Caco-2 (cell line): ENCODE measurements around the gene RANBP17. TPM values are rescaled to one million over a fixed set of nuclear protein-coding genes. Genes with fewer than 3 reads are reported as not detected.

Experiments
- BruUV-seq: library from RNA; stranded (reverse); fragments of 400-500 nt; replicated peaks from 2 replicates; lab custom pipeline; 2021; lab: Mats Ljungman, UMichigan
- CTCF ChIA-PET: fragments of 300-600 bp; sonication (Branson Sonifier 250); formaldehyde crosslinking; loops from one replicate; lab custom pipeline; 2022; ENCODE audit warnings: antibody characterized with exemption; lab: Charles Lee
- POLR2A ChIA-PET: fragments of 300-600 bp; sonication (Branson Sonifier 250); formaldehyde crosslinking; loops from one replicate; lab custom pipeline; 2022; ENCODE audit warnings: antibody characterized with exemption; lab: Charles Lee
- DNase-seq, 2 experiments: peaks; one replicate each; pipeline versions ENCODE4 v3.0.0 to v3.0.0-alpha.2; 2020 to 2022
- H3K27me3 ChIP-seq: replicated peaks from 2 replicates; pipeline ENCODE4 v1.6.0; 2011; ENCODE audit warnings: low read length; ENCODE audit not compliant: control insufficient read depth, insufficient read depth
- H3K36me3 ChIP-seq: 2 replicates; pipeline ENCODE4 v1.5.1; 2011; ENCODE audit warnings: low read length; ENCODE audit not compliant: control insufficient read depth, insufficient read depth
- H3K4me1 ChIP-seq: fragments of 250-450 bp; sonication (Bioruptor Pico); 2 replicates; pipeline ENCODE4 v1.5.1; 2020; ENCODE audit warnings: mild to moderate bottlenecking
- H3K4me3 ChIP-seq: 2 replicates; pipeline ENCODE4 v1.5.1; 2011; ENCODE audit warnings: low read depth, mild to moderate bottlenecking, control low read depth, low read length
- H3K9me3 ChIP-seq: fragments of 250-450 bp; sonication (Bioruptor Pico); 2 replicates; pipeline ENCODE4 v1.5.1; 2020; ENCODE audit warnings: mild to moderate bottlenecking, moderate library complexity
- H3K27ac Mint-ChIP-seq: one replicate; pipeline ENCODE4 v1.8.0; 2022; ENCODE audit warnings: mixed read lengths; ENCODE audit not compliant: unreplicated experiment
- H3K27me3 Mint-ChIP-seq: one replicate; pipeline ENCODE4 v1.8.0; 2022; ENCODE audit warnings: mixed read lengths; ENCODE audit not compliant: insufficient read depth, unreplicated experiment
- H3K36me3 Mint-ChIP-seq: one replicate; pipeline ENCODE4 v1.8.0; 2022; ENCODE audit warnings: mild to moderate bottlenecking, mixed read lengths; ENCODE audit not compliant: insufficient read depth, unreplicated experiment
- H3K4me1 Mint-ChIP-seq: one replicate; pipeline ENCODE4 v1.8.0; 2022; ENCODE audit warnings: low read depth, mixed read lengths; ENCODE audit not compliant: unreplicated experiment
- H3K4me3 Mint-ChIP-seq: one replicate; pipeline ENCODE4 v1.8.0; 2022; ENCODE audit warnings: mild to moderate bottlenecking, moderate library complexity, mixed read lengths; ENCODE audit not compliant: unreplicated experiment
- H3K9me3 Mint-ChIP-seq: one replicate; pipeline ENCODE4 v1.8.0; 2022; ENCODE audit warnings: mixed read lengths; ENCODE audit not compliant: unreplicated experiment
- CTCF ChIP-seq, 2 experiments: fragments of 200-600 bp in 1 of 2; IDR thresholded peaks; 1 replicate in 1 of 2; 2 replicates in 1 of 2; pipeline versions ENCODE4 v1.5.1 to v1.8.0; 2011 to 2022; ENCODE audit warnings: antibody characterized with exemption in 1 of 2, control low read depth in 1 of 2, inconsistent platforms in 1 of 2, low read depth in 1 of 2, low read length in 1 of 2, mild to moderate bottlenecking in 1 of 2, moderate library complexity in 1 of 2; ENCODE audit not compliant: insufficient read depth in 1 of 2, severe bottlenecking in 1 of 2, unreplicated experiment in 1 of 2
- intact Hi-C: fragments of 100-400 bp; cut with micrococcal nuclease; formaldehyde crosslinking; loops from one replicate; pipeline ENCODE4 v1.10.0; 2022; ENCODE audit not compliant: unreplicated experiment
- total RNA-seq: library from RNA; stranded (reverse); gene quantifications from 2 replicates; pipeline ENCODE4 v1.2.3, GENCODE V29; 2022

The RANBP17 gene
- total RNA-seq, 1 experiment from 2014 or later, result 28.2 TPM

GRCh38 chr5:171116719-171117118 is 254.9 kb downstream of the RANBP17 start:
- BruUV-seq, result no TSS peak
- CTCF ChIA-PET, result no interaction called here
- H3K4me3 ChIP-seq, result no peak overlapping the region
- H3K4me1 ChIP-seq, result no peaks in the 10 kb centered on the region
- H3K36me3 Mint-ChIP-seq, result no peaks in the 10 kb centered on the region
- DNase-seq, result no peak
- no peaks in the 10 kb centered on the region for H3K27me3 Mint-ChIP-seq
- no peaks in the 10 kb centered on the region for H3K9me3 ChIP-seq
- no peaks in the 10 kb centered on the region for H3K27me3 ChIP-seq
- POLR2A ChIA-PET, result no interaction called here
- H3K4me3 Mint-ChIP-seq, result no peak overlapping the region
- no peak for TF ChIP-seq CTCF (IDR thresholded peaks at IDR 0.05; ENCODE audit: insufficient read depth in 1 of 2, low read depth in 1 of 2, low read length in 1 of 2, severe bottlenecking in 1 of 2, unreplicated experiment in 1 of 2)
- H3K27ac Mint-ChIP-seq, result no peak overlapping the region
- intact Hi-C loops, result no loop called here
- no peaks in the 10 kb centered on the region for H3K4me1 Mint-ChIP-seq
- peaks cover 9% of the 10 kb centered on the region for H3K9me3 Mint-ChIP-seq
- H3K36me3 ChIP-seq, result no peaks in the 10 kb centered on the region

GRCh38 chr5:171120986-171121622 is 259.3 kb downstream of the RANBP17 start:
- H3K4me1 Mint-ChIP-seq, result no peaks in the 10 kb centered on the region
- no peaks in the 10 kb centered on the region for H3K27me3 Mint-ChIP-seq
- no peak for DNase-seq
- H3K27me3 ChIP-seq, result no peaks in the 10 kb centered on the region
- no peaks in the 10 kb centered on the region for H3K4me1 ChIP-seq
- no peaks in the 10 kb centered on the region for H3K36me3 Mint-ChIP-seq
- H3K4me3 Mint-ChIP-seq, result no peak overlapping the region
- H3K9me3 ChIP-seq, result no peaks in the 10 kb centered on the region
- BruUV-seq, result no TSS peak
- CTCF ChIA-PET, result no interaction called here
- intact Hi-C loops, result no loop called here
- POLR2A ChIA-PET, result no interaction called here
- H3K36me3 ChIP-seq, result no peaks in the 10 kb centered on the region
- H3K27ac Mint-ChIP-seq, result no peak overlapping the region
- no peak overlapping the region for H3K4me3 ChIP-seq
- no peak for TF ChIP-seq CTCF (IDR thresholded peaks at IDR 0.05; ENCODE audit: insufficient read depth in 1 of 2, low read depth in 1 of 2, low read length in 1 of 2, severe bottlenecking in 1 of 2, unreplicated experiment in 1 of 2)
- H3K9me3 Mint-ChIP-seq, result peaks cover 9% of the 10 kb centered on the region

GRCh38 chr5:171121638-171122037 is 259.8 kb downstream of the RANBP17 start:
- no peak overlapping the region for H3K4me3 Mint-ChIP-seq
- DNase-seq, result no peak
- H3K4me3 ChIP-seq, result no peak overlapping the region
- POLR2A ChIA-PET, result no interaction called here
- H3K27me3 Mint-ChIP-seq, result no peaks in the 10 kb centered on the region
- H3K9me3 Mint-ChIP-seq, result peaks cover 9% of the 10 kb centered on the region
- H3K4me1 ChIP-seq, result no peaks in the 10 kb centered on the region
- no peaks in the 10 kb centered on the region for H3K9me3 ChIP-seq
- no peaks in the 10 kb centered on the region for H3K27me3 ChIP-seq
- H3K36me3 Mint-ChIP-seq, result no peaks in the 10 kb centered on the region
- intact Hi-C loops, result no loop called here
- no TSS peak for BruUV-seq
- H3K4me1 Mint-ChIP-seq, result no peaks in the 10 kb centered on the region
- no peak overlapping the region for H3K27ac Mint-ChIP-seq
- CTCF ChIA-PET, result no interaction called here
- TF ChIP-seq CTCF (IDR thresholded peaks at IDR 0.05; ENCODE audit: insufficient read depth in 1 of 2, low read depth in 1 of 2, low read length in 1 of 2, severe bottlenecking in 1 of 2, unreplicated experiment in 1 of 2), result no peak
- H3K36me3 ChIP-seq, result no peaks in the 10 kb centered on the region
